ENCODE measurements around the gene PTPRT.

PTPRT gene

GRCh38 chr20:43190332-43190953 lies 737 bp upstream of the PTPRT start:
- TF ChIP-seq YY1 (IDR thresholded peaks at IDR 0.05; ENCODE audit: low read depth), result no peak
- TF ChIP-seq ZBTB7A (IDR thresholded peaks at IDR 0.05; ENCODE audit: low read depth), result no peak
- no peak for TF ChIP-seq CREB1 (IDR thresholded peaks at IDR 0.05; ENCODE audit: low read depth)
- no peak for TF ChIP-seq EGR1 (IDR thresholded peaks at IDR 0.05)
- TF ChIP-seq TEAD4 (IDR thresholded peaks at IDR 0.05), result no peak
- TF ChIP-seq, protein P1, sequence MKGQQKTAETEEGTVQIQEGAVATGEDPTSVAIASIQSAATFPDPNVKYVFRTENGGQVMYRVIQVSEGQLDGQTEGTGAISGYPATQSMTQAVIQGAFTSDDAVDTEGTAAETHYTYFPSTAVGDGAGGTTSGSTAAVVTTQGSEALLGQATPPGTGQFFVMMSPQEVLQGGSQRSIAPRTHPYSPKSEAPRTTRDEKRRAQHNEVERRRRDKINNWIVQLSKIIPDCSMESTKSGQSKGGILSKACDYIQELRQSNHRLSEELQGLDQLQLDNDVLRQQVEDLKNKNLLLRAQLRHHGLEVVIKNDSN (IDR thresholded peaks at IDR 0.05), result no peak
- no peak for TF ChIP-seq EP300 (IDR thresholded peaks at IDR 0.05; ENCODE audit: borderline replicate concordance)
- no peak for TF ChIP-seq CEBPB (IDR thresholded peaks at IDR 0.05)
- no peak for TF ChIP-seq TCF12 (IDR thresholded peaks at IDR 0.05; ENCODE audit: low read depth)

DNA sequence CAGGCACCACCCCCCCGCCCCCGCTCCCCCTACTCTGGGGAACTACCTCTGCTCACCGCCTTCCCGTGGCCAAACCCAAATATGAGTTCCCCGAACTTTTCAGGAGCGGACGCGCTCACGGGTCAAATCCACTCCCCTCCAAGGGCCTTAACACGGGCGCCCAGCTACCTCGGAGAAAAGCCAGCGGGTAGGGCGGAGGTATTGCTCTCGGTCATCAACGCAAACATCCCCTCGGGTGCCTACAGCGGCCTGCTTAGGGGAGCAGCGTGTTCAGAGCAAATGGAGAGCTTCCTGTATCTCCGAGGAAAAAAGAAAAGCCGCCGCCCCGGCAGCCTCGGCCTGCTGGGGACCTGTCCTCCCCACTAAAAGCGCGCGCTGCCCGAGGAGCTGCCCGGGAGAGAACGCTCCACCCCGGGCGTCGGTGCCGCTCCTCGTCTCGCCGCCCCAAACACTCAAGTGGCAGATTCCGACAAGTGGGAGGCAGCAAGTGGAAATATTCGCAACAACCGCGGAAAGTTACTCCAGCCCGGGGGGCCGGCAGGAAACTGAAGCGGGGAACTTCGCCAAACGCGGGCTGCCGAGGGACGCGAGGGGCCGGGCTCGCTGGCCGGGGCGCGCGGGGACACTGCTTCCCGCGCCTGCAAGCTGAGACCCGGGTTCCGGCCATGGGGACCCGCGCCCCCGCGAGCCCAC lies 699 bp downstream of the PTPRT start:
- TF ChIP-seq EGR1 (IDR thresholded peaks at IDR 0.05) (no peak), FOXM1 (IDR thresholded peaks at IDR 0.05; ENCODE audit: borderline replicate concordance, low read depth) (no peak), CREB1 (IDR thresholded peaks at IDR 0.05; ENCODE audit: low read depth) (no peak), EP300 (IDR thresholded peaks at IDR 0.05; ENCODE audit: borderline replicate concordance) (no peak), TCF12 (IDR thresholded peaks at IDR 0.05; ENCODE audit: low read depth) (no peak), RAD21 (IDR thresholded peaks at IDR 0.05; ENCODE audit: low read depth) (no peak), TAF1 (IDR thresholded peaks at IDR 0.05; ENCODE audit: low read depth) (no peak), TEAD4 (IDR thresholded peaks at IDR 0.05) (no peak), ZBTB7A (IDR thresholded peaks at IDR 0.05; ENCODE audit: low read depth) (no peak), YY1 (IDR thresholded peaks at IDR 0.05; ENCODE audit: low read depth) (no peak), CEBPB (IDR thresholded peaks at IDR 0.05) (no peak), NFIC (IDR thresholded peaks at IDR 0.05) (no peak)
- TF ChIP-seq, protein P1 (IDR thresholded peaks at IDR 0.05), result no peak
- TF ChIP-seq, protein P2, sequence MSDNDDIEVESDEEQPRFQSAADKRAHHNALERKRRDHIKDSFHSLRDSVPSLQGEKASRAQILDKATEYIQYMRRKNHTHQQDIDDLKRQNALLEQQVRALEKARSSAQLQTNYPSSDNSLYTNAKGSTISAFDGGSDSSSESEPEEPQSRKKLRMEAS (IDR thresholded peaks at IDR 0.05), result no peak
- TF ChIP-seq, protein P3, sequence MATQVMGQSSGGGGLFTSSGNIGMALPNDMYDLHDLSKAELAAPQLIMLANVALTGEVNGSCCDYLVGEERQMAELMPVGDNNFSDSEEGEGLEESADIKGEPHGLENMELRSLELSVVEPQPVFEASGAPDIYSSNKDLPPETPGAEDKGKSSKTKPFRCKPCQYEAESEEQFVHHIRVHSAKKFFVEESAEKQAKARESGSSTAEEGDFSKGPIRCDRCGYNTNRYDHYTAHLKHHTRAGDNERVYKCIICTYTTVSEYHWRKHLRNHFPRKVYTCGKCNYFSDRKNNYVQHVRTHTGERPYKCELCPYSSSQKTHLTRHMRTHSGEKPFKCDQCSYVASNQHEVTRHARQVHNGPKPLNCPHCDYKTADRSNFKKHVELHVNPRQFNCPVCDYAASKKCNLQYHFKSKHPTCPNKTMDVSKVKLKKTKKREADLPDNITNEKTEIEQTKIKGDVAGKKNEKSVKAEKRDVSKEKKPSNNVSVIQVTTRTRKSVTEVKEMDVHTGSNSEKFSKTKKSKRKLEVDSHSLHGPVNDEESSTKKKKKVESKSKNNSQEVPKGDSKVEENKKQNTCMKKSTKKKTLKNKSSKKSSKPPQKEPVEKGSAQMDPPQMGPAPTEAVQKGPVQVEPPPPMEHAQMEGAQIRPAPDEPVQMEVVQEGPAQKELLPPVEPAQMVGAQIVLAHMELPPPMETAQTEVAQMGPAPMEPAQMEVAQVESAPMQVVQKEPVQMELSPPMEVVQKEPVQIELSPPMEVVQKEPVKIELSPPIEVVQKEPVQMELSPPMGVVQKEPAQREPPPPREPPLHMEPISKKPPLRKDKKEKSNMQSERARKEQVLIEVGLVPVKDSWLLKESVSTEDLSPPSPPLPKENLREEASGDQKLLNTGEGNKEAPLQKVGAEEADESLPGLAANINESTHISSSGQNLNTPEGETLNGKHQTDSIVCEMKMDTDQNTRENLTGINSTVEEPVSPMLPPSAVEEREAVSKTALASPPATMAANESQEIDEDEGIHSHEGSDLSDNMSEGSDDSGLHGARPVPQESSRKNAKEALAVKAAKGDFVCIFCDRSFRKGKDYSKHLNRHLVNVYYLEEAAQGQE (IDR thresholded peaks at IDR 0.05; ENCODE audit: low read depth), result no peak

- TF ChIP-seq, protein P3 (IDR thresholded peaks at IDR 0.05; ENCODE audit: low read depth), result no peak
- TF ChIP-seq EP300 (IDR thresholded peaks at IDR 0.05; ENCODE audit: borderline replicate concordance) (no peak), TCF12 (IDR thresholded peaks at IDR 0.05; ENCODE audit: low read depth) (no peak), EGR1 (IDR thresholded peaks at IDR 0.05) (no peak), CREB1 (IDR thresholded peaks at IDR 0.05; ENCODE audit: low read depth) (no peak), CEBPB (IDR thresholded peaks at IDR 0.05) (no peak), YY1 (IDR thresholded peaks at IDR 0.05; ENCODE audit: low read depth) (no peak), FOXM1 (IDR thresholded peaks at IDR 0.05; ENCODE audit: borderline replicate concordance, low read depth) (no peak), RAD21 (IDR thresholded peaks at IDR 0.05; ENCODE audit: low read depth) (no peak), ZBTB7A (IDR thresholded peaks at IDR 0.05; ENCODE audit: low read depth) (no peak), TAF1 (IDR thresholded peaks at IDR 0.05; ENCODE audit: low read depth) (no peak), TEAD4 (IDR thresholded peaks at IDR 0.05) (no peak), NFIC (IDR thresholded peaks at IDR 0.05) (no peak)
- TF ChIP-seq, protein P2 (IDR thresholded peaks at IDR 0.05), result no peak
- TF ChIP-seq, protein P1 (IDR thresholded peaks at IDR 0.05), result no peak
These were observed 1.5 kb downstream of the PTPRT start for GRCh38 chr20:43188234-43188653.

DNA sequence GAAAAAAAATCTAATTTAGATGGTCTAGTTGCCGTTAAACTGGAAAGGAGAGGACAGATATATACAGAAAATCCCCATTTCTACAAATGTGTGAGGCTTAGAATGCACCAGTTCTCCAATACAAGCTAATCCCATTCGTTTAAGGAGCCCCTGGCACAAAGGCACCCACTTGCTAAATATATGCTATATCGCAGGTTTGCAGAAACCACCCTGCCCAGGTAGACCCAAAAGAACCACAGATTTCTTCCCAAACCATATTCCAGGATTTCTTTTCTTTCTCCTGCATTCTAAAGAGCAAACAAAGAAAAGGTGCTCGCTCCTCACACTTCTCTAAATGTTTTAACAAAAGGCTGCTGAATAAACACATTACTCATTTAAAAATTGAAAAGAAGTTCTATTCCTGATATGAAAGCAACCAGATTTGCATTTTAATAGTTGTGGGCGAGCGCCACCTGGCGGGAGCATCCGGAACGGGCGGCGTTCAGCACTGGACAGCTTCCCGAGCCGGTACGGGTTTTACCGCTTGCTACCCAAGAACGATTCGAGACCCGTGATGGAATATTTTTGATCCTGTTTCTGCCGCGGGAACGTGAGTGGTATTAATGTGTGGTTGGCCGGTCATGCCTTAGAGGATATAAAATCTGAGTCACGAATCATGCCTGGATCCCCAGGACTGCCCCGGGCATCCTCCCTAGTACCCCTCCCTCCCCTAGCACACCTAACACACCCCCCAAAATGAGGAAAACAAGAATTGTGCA lies 2.1 kb downstream of the PTPRT start:
- TF ChIP-seq RAD21 (IDR thresholded peaks at IDR 0.05; ENCODE audit: low read depth), result peak; percentile 78
- TF ChIP-seq, protein P3 (IDR thresholded peaks at IDR 0.05; ENCODE audit: low read depth), result peak; percentile 85
- TF ChIP-seq EGR1 (IDR thresholded peaks at IDR 0.05), result no peak

Data from Ishikawa (cell line).